ENCODE results near the gene TDRD10. TPM values are rescaled to one million over a fixed set of nuclear protein-coding genes. Genes with fewer than 3 reads are reported as not detected.

The TDRD10 gene
- total RNA-seq, 4 donors from 2014 or later: 5.6 to 9.9 (median 7.3) TPM

GRCh38 chr1:154556422-154556821 lies 54.4 kb downstream of the TDRD10 start:
- H3K27ac ChIP-seq: peak overlapping the region in 1 of 3 donors; percentile 73
- peak overlapping the region in 2 of 3 donors; percentile 21 to 84 for H3K4me3 ChIP-seq (replicated peaks in 1 of 3)
- no peaks in the 10 kb centered on the region for H3K27me3 ChIP-seq
- intact Hi-C loops (cut with DNase I): no loop called here
- DNase-seq: peak; percentile 57 to 62
- TF ChIP-seq CTCF (IDR thresholded peaks at IDR 0.05) (no peak), POLR2A (IDR thresholded peaks at IDR 0.05) (no peak)
- H3K4me1 ChIP-seq: peaks cover 28 to 38% of the 10 kb centered on the region in 2 donors
- peaks cover 40 to 41% of the 10 kb centered on the region in 2 donors for H3K36me3 ChIP-seq
- no peaks in the 10 kb centered on the region for H3K9me3 ChIP-seq
- 14 to 22% methylated on average over 3 to 4 of the region's 4 CpGs for WGBS, 2 donors

GRCh38 chr1:154557248-154557938 lies 55.4 kb downstream of the TDRD10 start:
- Histone ChIP-seq H3K36me3 (peaks cover 30 to 33% of the 10 kb centered on the region in 2 donors), H3K4me3 (replicated peaks in 1 of 3) (peak overlapping the region; percentile 11 to 84 (median 69)), H3K27me3 (no peaks in the 10 kb centered on the region), H3K9me3 (no peaks in the 10 kb centered on the region), H3K27ac (peak overlapping the region in 1 of 3 donors; percentile 73), H3K4me1 (peaks cover 20 to 29% of the 10 kb centered on the region in 2 donors)
- intact Hi-C loops (cut with DNase I): no loop called here
- 16 to 18% methylated on average over 7 of the region's 7 CpGs for WGBS, 2 donors
- DNase-seq: no peak
- TF ChIP-seq CTCF (IDR thresholded peaks at IDR 0.05): no peak
- TF ChIP-seq POLR2A (IDR thresholded peaks at IDR 0.05): no peak

- WGBS, 2 donors: 0% methylated on average over 6 to 14 of the region's 69 CpGs
- Histone ChIP-seq H3K4me1 (peaks cover 20 to 28% of the 10 kb centered on the region in 2 donors), H3K36me3 (peaks cover 23 to 25% of the 10 kb centered on the region in 2 donors), H3K9me3 (no peaks in the 10 kb centered on the region), H3K27ac (peak within 1 kb of the TSS; percentile 76 to 89 (median 83)), H3K4me3 (replicated peaks in 1 of 3) (peak within 1 kb of the TSS; percentile 55 to 84 (median 69)), H3K27me3 (no peaks in the 10 kb centered on the region)
- TF ChIP-seq POLR2A (IDR thresholded peaks at IDR 0.05) (no peak), CTCF (IDR thresholded peaks at IDR 0.05) (no peak)
- peak; percentile 44 to 56 for DNase-seq
- intact Hi-C loops (cut with DNase I): no loop called here
Observed at GRCh38 chr1:154557939-154558719, 56.1 kb downstream of the TDRD10 start, which contains the start of gene UBE2Q1. TSS of gene UBE2Q1 (minus strand) at chr1:154558662. CDS start at chr1:154558553, 109 bp downstream.

- Histone ChIP-seq H3K27ac (peak overlapping the region; percentile 76 to 89 (median 83)), H3K36me3 (peaks cover 15 to 18% of the 10 kb centered on the region in 2 donors), H3K4me1 (peaks cover 20 to 28% of the 10 kb centered on the region in 2 donors), H3K9me3 (no peaks in the 10 kb centered on the region), H3K27me3 (no peaks in the 10 kb centered on the region), H3K4me3 (replicated peaks in 1 of 3) (peak overlapping the region; percentile 33 to 55 (median 38))
- TF ChIP-seq CTCF (IDR thresholded peaks at IDR 0.05) (no peak), POLR2A (IDR thresholded peaks at IDR 0.05) (peak in 1 of 2 donors; percentile 65)
- intact Hi-C loops (cut with DNase I): no loop called here
- peak; percentile 99 for DNase-seq
- 0 to 1% methylated on average over 26 to 31 of the region's 57 CpGs for WGBS, 2 donors
Observed at GRCh38 chr1:154558720-154559465, 56.9 kb downstream of the TDRD10 start.
